Measurements from ENCODE around the gene CUX1.

DNA sequence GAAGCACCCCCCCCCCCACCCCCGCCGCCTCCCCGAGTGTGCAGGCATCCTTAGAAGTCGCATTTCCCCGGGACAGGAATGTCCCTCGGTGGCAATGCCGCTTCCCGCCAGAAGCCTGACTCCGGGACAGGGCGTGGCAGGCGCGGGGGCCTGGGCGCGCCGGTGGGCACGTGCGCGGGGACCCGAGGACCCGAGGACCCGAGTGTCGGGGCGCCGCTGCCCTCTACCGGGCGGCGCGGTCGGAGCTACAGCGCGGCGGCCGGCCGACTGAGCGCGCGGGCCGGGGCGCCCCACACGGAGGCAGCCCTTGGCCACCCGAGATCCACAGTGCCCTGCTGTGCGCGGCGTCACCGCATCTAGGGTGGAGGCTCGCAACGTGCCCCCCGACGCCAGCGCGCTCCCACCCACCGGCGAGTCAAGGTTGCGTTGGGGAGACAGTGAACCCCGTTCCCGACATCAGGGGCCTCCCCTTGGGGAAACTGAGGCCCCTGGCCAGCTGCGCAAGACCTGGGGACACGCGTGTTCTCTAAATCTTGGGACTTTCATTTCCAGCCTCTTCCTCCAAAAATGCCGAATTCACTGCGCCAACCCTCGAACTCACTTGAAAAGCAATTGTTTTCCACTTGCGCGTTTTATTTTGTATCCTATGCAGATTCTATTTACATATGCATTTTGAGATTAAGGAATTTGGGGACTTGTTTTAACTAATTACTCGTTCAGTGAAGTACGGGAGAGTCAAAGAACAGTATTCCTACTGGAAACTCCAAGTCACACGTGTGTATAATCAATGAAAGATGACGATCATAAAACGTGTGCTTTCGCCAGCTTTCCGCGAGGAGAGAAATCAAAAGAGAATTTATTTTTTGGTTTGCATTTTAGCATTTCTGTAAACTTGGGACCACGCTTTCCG, 3.1 kb upstream of the CUX1 start:
- TF ChIP-seq, protein P1, sequence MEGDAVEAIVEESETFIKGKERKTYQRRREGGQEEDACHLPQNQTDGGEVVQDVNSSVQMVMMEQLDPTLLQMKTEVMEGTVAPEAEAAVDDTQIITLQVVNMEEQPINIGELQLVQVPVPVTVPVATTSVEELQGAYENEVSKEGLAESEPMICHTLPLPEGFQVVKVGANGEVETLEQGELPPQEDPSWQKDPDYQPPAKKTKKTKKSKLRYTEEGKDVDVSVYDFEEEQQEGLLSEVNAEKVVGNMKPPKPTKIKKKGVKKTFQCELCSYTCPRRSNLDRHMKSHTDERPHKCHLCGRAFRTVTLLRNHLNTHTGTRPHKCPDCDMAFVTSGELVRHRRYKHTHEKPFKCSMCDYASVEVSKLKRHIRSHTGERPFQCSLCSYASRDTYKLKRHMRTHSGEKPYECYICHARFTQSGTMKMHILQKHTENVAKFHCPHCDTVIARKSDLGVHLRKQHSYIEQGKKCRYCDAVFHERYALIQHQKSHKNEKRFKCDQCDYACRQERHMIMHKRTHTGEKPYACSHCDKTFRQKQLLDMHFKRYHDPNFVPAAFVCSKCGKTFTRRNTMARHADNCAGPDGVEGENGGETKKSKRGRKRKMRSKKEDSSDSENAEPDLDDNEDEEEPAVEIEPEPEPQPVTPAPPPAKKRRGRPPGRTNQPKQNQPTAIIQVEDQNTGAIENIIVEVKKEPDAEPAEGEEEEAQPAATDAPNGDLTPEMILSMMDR (IDR thresholded peaks at IDR 0.05): peak; percentile 14 to 82 (median 74)
- TF ChIP-seq EP300 (IDR thresholded peaks at IDR 0.05): no peak
- TF ChIP-seq POLR2A (IDR thresholded peaks at IDR 0.05): no peak

All from ovary (tissue), 3 donors.